ENCODE measurements around the gene WNT16.
"Not testable (repeated sequence)": the region's sequence is repeated elsewhere in the genome, so short reads cannot be mapped to it uniquely, and the experiment has no call there.

WNT16 gene, protein sequence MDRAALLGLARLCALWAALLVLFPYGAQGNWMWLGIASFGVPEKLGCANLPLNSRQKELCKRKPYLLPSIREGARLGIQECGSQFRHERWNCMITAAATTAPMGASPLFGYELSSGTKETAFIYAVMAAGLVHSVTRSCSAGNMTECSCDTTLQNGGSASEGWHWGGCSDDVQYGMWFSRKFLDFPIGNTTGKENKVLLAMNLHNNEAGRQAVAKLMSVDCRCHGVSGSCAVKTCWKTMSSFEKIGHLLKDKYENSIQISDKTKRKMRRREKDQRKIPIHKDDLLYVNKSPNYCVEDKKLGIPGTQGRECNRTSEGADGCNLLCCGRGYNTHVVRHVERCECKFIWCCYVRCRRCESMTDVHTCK

DNA sequence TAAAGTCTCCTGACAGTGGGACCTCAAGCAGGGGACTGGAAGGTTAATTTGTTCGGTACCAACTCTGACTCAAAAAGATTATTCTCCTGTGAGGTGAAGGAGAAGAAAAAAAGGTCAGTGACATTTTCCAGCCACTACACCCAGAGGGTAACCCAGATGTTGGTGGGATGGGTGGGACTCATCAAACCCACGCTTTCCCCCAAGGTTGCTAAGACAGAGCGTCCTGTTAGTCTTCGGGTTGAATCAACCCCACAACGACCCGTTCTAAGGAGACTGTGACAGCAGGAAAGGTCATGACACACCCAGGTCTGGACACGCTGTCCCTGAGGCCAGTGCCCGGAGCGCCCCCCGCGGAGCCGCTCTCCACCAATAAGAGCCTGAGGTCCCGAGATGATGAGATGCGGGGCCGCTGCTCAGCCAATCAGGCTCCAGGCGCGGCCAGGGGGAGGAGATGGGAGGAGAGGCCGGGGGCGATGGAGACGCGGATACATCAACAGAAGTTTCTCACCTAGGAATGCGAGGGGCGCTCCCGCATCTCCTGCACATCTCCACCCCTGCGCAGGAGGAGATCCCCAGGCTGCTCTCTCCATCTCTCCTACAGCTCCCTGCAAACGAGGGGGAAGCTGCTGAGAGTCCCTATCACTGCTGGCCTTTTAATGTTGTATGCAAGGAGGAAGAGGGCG is at the start of gene WNT16:
Gene WNT16, plus strand, starts transcription at position 493 of the 683 bp plus-strand sequence. CDS start 293 bp downstream, outside the sequence.
- in situ Hi-C loops (cut with HindIII; ENCODE audit: low sequenced_read_pairs): no loop called here

DNA sequence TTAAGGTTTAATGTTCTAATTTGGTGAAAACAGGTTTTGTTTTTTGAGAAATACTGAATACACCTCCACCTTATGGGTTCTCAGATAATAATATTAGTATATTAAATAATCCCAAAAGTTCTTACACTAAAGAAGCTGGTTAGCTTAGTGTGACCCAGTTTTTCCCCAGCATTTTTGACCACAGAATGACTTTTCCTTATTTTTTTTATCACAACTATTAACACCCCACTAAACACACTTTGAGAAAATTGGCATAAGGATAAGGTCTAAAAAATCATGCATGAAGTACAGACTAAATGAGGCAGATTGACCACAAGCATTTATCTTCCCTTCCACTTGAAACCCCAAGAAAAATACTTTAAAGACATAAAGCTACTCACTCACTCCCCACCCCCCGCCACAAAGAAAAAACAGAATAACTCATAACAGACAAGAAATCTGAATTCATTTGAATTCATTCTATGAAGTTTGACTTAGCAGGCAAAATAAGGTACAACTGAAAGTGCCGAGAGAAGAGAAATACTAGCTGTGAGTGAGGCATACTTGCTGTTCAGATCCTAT is 49.7 kb upstream of the WNT16 start:
- in situ Hi-C loops (cut with HindIII; ENCODE audit: low sequenced_read_pairs): no loop called here

DNA sequence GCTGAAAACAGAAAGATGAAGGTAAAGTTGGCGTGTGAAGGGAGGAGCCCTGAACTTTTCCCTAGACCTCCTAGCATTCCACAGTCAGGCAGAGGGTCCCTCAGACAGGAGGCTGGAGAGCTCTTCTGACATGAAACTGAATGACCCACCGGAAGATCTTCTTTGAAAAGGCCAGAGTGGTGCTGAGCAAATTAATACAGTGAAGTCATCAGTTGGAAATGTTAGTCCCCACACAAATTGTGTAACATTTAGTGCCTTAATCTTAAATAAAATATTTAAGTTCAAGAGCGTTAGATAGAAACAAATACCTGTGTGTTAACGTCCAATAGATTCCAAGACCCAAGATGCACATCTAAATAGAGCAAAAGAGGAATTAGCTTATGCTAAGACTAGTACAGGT is 49.0 kb upstream of the WNT16 start:
- in situ Hi-C loops (cut with HindIII; ENCODE audit: low sequenced_read_pairs): no loop called here

DNA sequence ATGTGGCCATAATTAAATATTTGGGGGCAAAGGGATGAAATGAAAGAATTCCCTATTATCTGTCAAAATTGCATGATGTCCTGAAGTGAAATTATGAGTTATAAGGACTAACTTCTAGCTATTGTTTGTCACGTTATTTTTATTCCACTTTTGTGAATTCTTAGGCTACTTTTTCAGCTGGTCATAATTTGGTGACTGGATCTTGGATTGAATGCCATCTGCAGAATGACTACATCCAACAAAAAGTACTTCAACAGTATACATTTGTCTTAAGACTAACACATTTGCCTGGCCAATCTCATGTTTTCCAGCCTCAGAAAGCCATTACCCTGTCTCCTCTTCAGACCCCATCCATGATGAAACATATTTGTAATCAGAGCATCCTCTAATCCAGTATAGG is 48.1 kb upstream of the WNT16 start:
- in situ Hi-C loops (cut with HindIII; ENCODE audit: low sequenced_read_pairs): no loop called here

DNA sequence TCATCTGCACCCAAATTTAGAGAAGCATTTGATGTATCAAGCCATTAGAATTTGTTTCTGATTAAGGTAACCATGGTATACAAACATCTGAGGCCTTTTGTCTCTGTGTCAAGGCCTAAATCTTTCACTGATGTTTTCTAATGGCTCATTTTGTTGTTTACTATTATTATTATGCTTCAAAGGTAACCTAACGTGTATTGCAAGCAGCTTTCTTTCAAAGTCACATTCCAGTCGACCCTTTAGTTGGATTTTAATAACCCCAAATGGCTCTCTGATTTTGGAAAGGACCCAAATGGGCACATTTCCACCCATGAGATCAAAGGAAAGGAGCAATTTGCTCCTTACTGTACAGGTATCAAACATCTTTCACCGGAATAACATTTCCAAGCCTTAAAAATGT is 46.7 kb upstream of the WNT16 start:
- in situ Hi-C loops (cut with HindIII; ENCODE audit: low sequenced_read_pairs): no loop called here

DNA sequence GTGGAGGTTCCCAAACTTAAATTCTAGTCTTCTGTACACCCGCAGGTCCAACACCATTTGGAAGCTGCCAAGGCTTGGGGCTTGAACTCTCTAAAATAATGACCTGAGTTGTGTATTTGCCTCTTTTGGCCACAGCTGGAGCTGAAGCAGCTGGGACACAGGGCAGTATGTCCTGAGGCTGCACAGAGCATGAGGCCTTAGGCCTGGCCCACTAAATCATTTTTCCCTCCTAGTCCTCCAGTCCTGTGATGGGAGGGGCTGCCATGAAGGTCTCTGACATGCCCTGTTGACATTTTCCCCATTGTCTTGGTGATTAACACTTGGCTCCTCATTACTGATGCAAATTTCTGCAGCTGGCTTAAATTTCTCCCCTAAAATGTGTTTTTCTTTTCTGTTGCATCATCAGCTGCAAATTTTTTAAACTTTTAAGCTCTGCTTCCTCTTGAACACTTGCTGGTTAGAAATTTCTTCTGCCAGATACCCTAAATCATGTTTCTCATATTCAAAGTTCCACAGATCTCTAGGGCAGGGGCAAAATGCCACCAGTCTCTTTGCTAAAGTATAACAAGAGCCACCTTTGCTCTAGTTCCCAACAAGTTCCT is 43.6 kb upstream of the WNT16 start:
- in situ Hi-C loops (cut with HindIII; ENCODE audit: low sequenced_read_pairs): no loop called here

DNA sequence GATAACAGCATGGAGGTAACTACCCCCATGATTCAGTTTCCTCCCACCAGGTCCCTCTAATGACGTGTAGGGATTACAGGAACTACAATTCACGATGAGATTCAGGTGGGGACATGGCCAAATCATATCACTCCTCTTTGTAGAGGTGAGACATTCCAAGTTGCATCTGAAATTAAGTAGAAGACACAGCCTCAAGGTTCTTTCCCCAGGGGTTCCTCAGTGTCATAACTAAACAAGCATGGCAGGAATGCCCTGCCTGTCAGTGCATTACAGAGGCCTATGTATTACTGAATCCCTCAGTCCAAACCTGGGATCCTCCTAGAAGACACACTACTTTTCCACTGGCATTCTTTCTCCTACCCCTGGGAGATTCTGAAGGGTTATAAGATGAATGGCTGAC is 42.6 kb upstream of the WNT16 start:
- in situ Hi-C loops (cut with HindIII; ENCODE audit: low sequenced_read_pairs): no loop called here

DNA sequence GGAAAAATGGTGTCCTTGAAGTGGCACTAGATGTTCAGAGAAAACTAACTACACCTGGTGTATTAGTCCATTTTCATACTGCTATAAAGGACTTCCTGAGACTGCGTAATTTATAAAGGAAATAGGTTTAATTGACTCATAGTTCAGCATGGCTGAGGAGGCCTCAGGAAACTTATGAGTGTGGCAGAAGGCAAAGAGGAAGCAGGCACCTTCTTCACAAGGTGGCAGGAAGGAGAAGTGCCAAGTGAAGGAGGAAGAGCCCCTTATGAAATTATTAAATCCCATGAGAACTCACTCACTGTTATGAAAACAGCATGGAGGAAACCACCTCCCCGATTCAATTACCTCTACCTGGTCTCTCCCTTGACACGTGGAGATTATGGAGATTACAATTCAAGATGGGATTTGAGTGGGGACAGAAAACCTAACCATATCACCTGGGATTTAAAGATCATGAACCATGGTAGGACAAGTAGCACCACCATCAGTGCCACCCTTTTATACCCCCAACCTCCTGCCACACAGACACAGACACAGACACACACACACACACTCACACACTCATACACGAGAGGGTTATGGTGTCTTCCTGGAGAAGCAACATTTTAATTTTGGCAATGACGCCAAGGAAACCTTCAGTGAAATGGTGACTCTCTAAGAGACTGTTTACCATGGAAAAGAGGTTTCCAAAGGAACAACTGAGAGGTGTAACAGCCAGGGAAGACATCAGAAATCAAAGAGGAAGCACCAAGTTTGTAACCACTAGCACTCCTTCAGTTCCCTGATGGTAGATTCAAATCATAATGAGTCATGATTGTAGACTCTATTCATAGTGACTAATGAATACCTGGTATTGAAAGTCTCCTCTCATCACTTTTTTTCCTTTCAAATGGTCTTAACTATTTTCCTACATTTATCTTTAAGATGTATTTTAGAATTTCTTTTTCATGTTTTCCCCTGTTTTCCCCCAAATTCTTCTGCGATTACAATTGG is 41.8 kb upstream of the WNT16 start:
- in situ Hi-C loops (cut with HindIII; ENCODE audit: low sequenced_read_pairs): no loop called here

DNA sequence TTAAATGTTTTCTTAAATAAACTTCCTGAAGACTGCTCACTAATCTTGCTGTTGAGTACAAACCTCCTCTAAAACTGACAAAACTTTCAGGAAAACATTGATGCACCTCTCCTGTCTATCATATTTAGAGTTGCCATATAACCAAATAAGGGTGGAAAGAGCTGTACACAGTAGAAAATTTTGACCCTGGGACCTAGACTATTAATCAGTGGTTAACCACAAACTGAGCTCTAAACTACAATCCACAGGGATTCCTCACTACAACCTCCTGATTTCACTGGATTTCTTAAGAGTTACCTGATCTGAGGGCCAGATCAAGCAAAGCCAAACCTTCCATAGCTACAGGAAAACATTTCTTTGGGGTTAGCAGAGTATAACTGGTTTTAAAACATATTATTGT is 39.9 kb upstream of the WNT16 start:
- in situ Hi-C loops (cut with HindIII; ENCODE audit: low sequenced_read_pairs): no loop called here

DNA sequence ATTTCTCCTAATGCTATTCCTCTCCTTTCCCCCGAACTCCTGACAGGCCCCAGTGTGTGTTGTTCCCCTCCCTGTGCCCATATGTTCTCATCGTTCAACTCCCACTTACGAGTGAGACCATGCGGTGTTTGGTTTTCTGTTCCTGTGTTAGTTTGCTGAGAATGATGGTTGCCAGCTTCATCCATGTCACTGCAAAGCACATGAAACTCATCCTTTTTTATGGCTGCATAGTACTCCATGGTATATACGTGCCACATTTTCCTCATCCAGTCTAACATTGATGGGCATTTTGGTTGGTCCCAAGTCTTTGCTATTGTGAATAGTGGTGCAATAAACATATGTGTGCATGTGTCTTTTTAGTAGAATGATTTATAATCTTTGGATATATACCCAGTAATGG is 38.9 kb upstream of the WNT16 start:
- in situ Hi-C loops (cut with HindIII; ENCODE audit: low sequenced_read_pairs): not testable (repeated sequence)

DNA sequence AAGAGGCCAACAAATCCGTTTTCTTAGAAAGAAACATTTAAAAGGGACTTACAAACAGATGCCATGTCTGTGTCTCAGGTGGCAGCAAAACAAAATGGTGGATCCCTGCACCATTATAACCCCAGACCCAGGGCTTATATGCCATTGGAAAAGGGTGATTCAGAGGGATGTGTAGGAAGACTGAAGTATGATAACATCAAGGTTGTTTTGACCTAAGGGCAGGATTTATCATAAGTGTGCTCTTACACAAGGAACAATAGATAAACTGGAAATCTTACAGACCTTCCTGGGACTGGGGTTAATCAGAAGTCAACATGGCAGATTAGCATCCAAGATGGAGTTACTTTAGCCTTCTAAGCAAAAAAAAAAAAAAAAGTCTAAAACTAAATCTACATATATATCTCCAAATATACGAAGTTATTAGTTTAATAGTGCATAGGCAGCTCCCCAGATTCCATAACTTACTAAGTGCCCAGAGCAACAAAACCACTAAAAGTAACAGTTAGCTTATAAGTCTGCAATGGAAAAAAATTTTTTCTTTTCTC is 34.3 kb upstream of the WNT16 start:
- in situ Hi-C loops (cut with HindIII; ENCODE audit: low sequenced_read_pairs): no loop called here

DNA sequence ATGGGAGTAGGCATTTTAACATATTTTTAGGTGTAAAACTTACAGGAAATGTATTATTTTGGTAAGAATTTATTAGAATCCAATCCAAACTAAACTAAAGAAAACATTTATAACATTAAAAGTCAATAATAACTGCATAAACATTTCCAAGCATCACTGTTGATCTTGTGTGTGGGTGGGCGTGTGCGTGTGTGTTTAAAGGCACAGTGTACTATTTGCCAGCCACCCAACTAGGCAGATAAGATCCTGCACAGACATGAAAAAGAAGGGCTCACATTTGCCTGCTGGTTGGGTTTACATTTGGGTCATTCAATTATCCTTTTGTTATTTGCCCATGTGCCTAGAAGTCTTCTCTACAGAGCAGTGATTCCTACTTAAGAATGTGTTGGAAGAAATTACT is 31.0 kb upstream of the WNT16 start:
- in situ Hi-C loops (cut with HindIII; ENCODE audit: low sequenced_read_pairs): no loop called here

DNA sequence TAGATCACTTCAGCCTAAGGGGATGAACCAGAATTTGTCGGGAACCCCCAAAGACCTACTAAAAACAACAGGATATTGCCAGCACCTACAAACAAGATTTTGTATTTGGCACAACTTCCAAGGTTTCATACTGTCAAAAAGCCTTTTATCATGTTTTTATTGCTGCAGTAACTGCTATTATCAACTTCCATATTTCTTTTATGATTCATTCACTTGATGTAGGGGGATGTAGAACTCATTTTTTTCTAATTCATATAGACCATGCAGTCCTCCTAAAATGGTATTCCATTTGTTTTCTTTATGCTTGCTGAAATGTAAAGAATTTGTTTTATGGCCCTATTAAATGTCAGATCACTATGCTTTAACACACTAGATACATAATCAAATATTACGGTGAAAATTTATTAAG is 30.0 kb upstream of the WNT16 start:
- in situ Hi-C loops (cut with HindIII; ENCODE audit: low sequenced_read_pairs): no loop called here

DNA sequence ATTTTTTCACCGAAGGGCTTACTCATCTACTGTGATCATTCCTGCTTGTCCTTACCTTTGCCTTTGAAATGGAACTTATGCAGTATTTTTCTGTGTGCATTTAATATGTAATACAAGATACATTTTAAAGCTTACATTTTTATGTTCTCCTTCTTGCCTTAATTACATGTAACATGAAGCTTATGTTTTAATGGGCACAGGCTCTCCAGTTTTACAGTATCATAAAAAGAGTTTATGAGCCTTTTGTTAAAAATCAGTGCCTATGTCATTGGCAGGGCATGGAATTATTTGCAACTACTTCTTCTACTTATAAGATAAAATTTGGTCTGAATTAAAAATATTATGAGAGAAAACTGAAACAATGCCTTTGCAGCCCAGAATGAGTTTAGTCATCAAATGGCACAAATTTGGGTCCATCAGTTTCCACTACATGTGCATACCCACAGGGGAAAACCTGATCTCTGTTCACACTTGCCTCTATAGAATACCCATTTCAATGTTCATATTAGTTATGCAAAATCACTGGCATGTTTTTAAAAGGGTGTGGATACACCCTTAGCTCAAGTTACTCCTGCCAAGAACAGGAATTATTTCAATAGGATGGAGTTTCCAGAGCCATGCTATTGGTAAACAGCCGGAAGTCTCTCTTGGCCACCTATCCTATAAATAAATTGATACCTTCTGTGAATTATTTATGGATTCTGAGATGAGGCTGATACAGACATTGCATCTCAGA is 27.9 kb upstream of the WNT16 start:
- in situ Hi-C loops (cut with HindIII; ENCODE audit: low sequenced_read_pairs): loop anchor here (5.0 kb wide), 1 partner anchor 44 kb away; no protein-coding TSS in a partner anchor

DNA sequence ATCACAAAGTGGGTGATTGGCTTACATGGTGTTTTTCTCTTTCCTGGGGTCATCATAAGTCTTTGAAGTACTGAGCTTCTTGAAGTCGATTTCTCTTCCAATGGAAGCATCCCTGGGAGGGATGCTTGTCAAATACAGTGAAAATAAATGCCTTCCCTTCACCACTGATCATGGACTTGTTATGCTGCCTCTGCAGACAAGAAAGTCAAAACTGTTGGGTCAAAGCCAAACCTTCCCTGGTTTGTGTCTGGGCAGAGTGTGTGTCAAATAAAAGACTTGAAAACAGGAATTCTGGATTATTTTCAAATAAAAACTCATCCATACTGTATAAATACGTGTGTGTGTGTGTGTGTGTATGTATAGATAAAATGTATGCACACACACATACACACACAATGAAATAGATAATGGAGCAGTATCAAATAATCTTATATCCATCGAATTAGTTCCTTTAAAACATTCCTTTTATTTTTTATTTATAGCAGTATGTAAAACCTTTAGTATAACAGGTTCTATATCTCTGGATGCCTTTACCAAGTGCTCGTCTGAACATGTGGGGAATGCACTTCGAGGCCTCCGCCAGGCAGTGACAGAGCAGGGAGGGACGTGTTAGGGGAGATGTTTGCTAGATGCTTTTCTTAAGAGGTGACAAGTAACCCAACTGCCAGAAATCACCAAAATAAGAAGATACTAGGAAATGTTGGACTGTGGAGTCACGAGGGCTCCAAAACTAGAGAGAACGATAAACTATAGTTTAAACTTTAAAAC is 27.2 kb upstream of the WNT16 start:
- in situ Hi-C loops (cut with HindIII; ENCODE audit: low sequenced_read_pairs): loop anchor here (5.0 kb wide), 1 partner anchor 44 kb away; no protein-coding TSS in a partner anchor

DNA sequence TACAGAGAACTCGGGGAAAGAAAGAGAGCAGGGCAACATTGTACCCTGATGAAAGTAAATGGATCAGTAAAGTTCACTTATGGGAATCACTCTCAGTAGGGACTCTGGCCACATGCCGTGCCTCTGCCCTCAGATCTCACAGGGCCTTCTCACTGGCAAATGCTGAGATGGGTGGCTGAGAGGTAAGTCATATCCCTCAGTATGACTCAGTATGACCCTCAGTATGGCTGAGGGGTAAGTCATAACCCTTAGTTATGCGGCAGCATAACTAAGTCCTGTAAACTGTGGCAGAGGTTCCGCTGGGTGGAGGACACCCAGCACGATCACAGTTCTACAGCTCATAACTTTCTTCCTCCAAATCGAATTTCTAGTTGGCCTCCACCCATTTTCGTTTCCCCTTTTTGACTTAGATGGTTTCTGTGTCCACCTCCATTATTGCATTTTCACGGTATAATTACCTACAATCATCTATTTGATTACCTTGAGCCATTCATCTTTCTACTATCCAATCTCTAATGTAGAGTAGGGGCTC is 26.5 kb upstream of the WNT16 start:
- in situ Hi-C loops (cut with HindIII; ENCODE audit: low sequenced_read_pairs): loop anchor here (5.0 kb wide), 1 partner anchor 45 kb away; no protein-coding TSS in a partner anchor

DNA sequence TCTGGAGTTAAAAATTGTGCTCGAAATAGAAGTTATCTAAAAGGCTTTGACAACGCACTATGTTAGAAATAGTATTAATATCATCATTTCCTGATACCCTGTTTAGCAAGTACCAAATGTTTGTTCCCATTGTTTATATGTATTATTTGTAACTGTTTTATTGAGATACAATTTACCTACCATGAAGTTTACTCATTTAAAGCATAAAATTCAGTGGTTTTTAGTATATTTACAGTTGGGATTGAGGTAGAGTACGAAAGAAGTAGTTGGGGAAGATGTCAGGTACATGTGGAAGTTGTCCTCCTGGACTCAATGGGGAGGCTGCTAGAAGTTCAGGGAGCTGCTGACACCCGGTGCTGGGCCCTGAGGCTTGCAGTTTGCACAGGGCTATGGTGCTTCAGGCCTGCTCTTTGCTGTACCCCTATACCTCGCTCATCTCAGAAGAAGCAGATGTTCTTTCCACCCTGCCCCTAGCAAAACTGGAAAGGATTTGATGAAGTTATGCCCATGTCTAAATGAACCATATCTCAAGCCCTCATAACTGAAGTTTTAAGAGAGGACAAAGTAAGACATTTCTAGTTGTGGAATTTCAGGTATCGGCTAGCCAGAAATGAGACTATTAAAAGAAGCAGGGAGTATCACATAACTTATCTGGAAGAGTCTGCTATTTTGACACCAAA is 25.2 kb upstream of the WNT16 start:
- in situ Hi-C loops (cut with HindIII; ENCODE audit: low sequenced_read_pairs): loop anchor here (5.0 kb wide), 1 partner anchor 46 kb away; no protein-coding TSS in a partner anchor

All from endothelial cell of hepatic sinusoid (primary cell).